ENCODE measurements around the gene MINK1. TPM values are rescaled to one million over a fixed set of nuclear protein-coding genes. Genes with fewer than 3 reads are reported as not detected.
"Not testable (repeated sequence)": the region's sequence is repeated elsewhere in the genome, so short reads cannot be mapped to it uniquely, and the experiment has no call there.

MINK1 gene
- total RNA-seq, 2 donors from 2014 or later: 72.4 to 98.2 TPM

- not testable (repeated sequence) for ATAC-seq; DNase-seq (ENCODE audit: low spot score)
Observed at GRCh38 chr17:4914551-4914950, 81.4 kb downstream of the MINK1 start.

GRCh38 chr17:4919511-4920047, 86.4 kb downstream of the MINK1 start:
- Mint-ChIP-seq H3K36me3 (no peaks in the 10 kb centered on the region), H3K9me3 (no peaks in the 10 kb centered on the region), H3K4me3 (no peak overlapping the region), H3K27ac (no peak overlapping the region), H3K27me3 (no peaks in the 10 kb centered on the region), H3K4me1 (ENCODE audit: low read depth in 2 of 2) (peaks cover 0 to 8% of the 10 kb centered on the region in 2 donors)
- DNase-seq (ENCODE audit: low spot score) (no peak), ATAC-seq (no peak)

More at GRCh38 chr17:4914551-4914950, 81.4 kb downstream of the MINK1 start:
- H3K27ac Mint-ChIP-seq; H3K9me3 Mint-ChIP-seq; H3K4me1 Mint-ChIP-seq (ENCODE audit: low read depth in 2 of 2); H3K4me3 Mint-ChIP-seq; H3K36me3 Mint-ChIP-seq; H3K27me3 Mint-ChIP-seq: not testable (repeated sequence)

GRCh38 chr17:4920351-4921048, 87.4 kb downstream of the MINK1 start:
- peak; percentile 68 to 91 for ATAC-seq
- no peaks in the 10 kb centered on the region for H3K36me3 Mint-ChIP-seq

GRCh38 chr17:4921320-4921719, 88.2 kb downstream of the MINK1 start:
- Mint-ChIP-seq H3K27ac (no peak overlapping the region), H3K9me3 (no peaks in the 10 kb centered on the region), H3K36me3 (no peaks in the 10 kb centered on the region), H3K4me3 (no peak overlapping the region), H3K27me3 (no peaks in the 10 kb centered on the region), H3K4me1 (ENCODE audit: low read depth in 2 of 2) (peaks cover 0 to 8% of the 10 kb centered on the region in 2 donors)
- DNase-seq (ENCODE audit: low spot score): no peak
- ATAC-seq: no peak

More at GRCh38 chr17:4920351-4921048, 87.4 kb downstream of the MINK1 start:
- Mint-ChIP-seq H3K4me1 (ENCODE audit: low read depth in 2 of 2) (peaks cover 0 to 8% of the 10 kb centered on the region in 2 donors), H3K4me3 (no peak overlapping the region), H3K27me3 (no peaks in the 10 kb centered on the region), H3K27ac (peak overlapping the region in 1 of 2 donors; percentile 45), H3K9me3 (no peaks in the 10 kb centered on the region)
- no peak for DNase-seq (ENCODE audit: low spot score)

- not testable (repeated sequence) for ATAC-seq; DNase-seq (ENCODE audit: low spot score); H3K36me3 Mint-ChIP-seq; H3K27me3 Mint-ChIP-seq; H3K4me3 Mint-ChIP-seq; H3K9me3 Mint-ChIP-seq; H3K27ac Mint-ChIP-seq; H3K4me1 Mint-ChIP-seq (ENCODE audit: low read depth in 2 of 2)
Observed at GRCh38 chr17:4926577-4927335, 93.6 kb downstream of the MINK1 start.

- no peaks in the 10 kb centered on the region for H3K36me3 Mint-ChIP-seq
- H3K9me3 Mint-ChIP-seq: no peaks in the 10 kb centered on the region
- H3K4me3 Mint-ChIP-seq: no peak overlapping the region
- ATAC-seq (no peak), DNase-seq (ENCODE audit: low spot score) (no peak)
- H3K27ac Mint-ChIP-seq: no peak overlapping the region
- peaks cover 8 to 27% of the 10 kb centered on the region in 2 donors for H3K4me1 Mint-ChIP-seq (ENCODE audit: low read depth in 2 of 2)
- peaks cover 0 to under 1% of the 10 kb centered on the region in 2 donors for H3K27me3 Mint-ChIP-seq
Observed at GRCh38 chr17:4928881-4929280, 95.7 kb downstream of the MINK1 start.

GRCh38 chr17:4931963-4932362, 98.8 kb downstream of the MINK1 start, which contains the start of gene GP1BA:
TSS of gene GP1BA (plus strand) at chr17:4932277. CDS start at chr17:4932605, 328 bp downstream.
- no peak for ATAC-seq
- Mint-ChIP-seq H3K9me3 (no peaks in the 10 kb centered on the region), H3K27me3 (peaks cover 0 to 2% of the 10 kb centered on the region in 2 donors), H3K4me1 (ENCODE audit: low read depth in 2 of 2) (peaks cover 25 to 44% of the 10 kb centered on the region in 2 donors), H3K27ac (peak within 1 kb of the TSS in 1 of 2 donors; percentile 1), H3K4me3 (no peak within 1 kb of the TSS), H3K36me3 (no peaks in the 10 kb centered on the region)
- DNase-seq (ENCODE audit: low spot score): no peak

- H3K9me3 Mint-ChIP-seq: no peaks in the 10 kb centered on the region
- no peak overlapping the region for H3K27ac Mint-ChIP-seq
- H3K36me3 Mint-ChIP-seq: no peaks in the 10 kb centered on the region
- no peak for DNase-seq (ENCODE audit: low spot score)
- peaks cover 25 to 47% of the 10 kb centered on the region in 2 donors for H3K4me1 Mint-ChIP-seq (ENCODE audit: low read depth in 2 of 2)
- peaks cover 0 to 2% of the 10 kb centered on the region in 2 donors for H3K27me3 Mint-ChIP-seq
- ATAC-seq: no peak
- H3K4me3 Mint-ChIP-seq: no peak overlapping the region
Observed at GRCh38 chr17:4932756-4933155, 99.6 kb downstream of the MINK1 start.

GRCh38 chr17:4933646-4934045, 100.5 kb downstream of the MINK1 start:
- no peaks in the 10 kb centered on the region for H3K36me3 Mint-ChIP-seq
- no peaks in the 10 kb centered on the region for H3K9me3 Mint-ChIP-seq
- peaks cover 0 to 2% of the 10 kb centered on the region in 2 donors for H3K27me3 Mint-ChIP-seq
- H3K4me3 Mint-ChIP-seq: peak overlapping the region; percentile 47
- ATAC-seq (no peak), DNase-seq (ENCODE audit: low spot score) (no peak)
- H3K27ac Mint-ChIP-seq: peak overlapping the region; percentile 49 to 88
- peaks cover 31 to 51% of the 10 kb centered on the region in 2 donors for H3K4me1 Mint-ChIP-seq (ENCODE audit: low read depth in 2 of 2)

GRCh38 chr17:4934173-4934979, 101.2 kb downstream of the MINK1 start:
- no peak for DNase-seq (ENCODE audit: low spot score)
- H3K36me3 Mint-ChIP-seq: no peaks in the 10 kb centered on the region
- H3K27ac Mint-ChIP-seq: peak overlapping the region; percentile 49 to 88
- H3K4me1 Mint-ChIP-seq (ENCODE audit: low read depth in 2 of 2): peaks cover 37 to 55% of the 10 kb centered on the region in 2 donors
- H3K27me3 Mint-ChIP-seq: peaks cover 0 to 2% of the 10 kb centered on the region in 2 donors
- no peaks in the 10 kb centered on the region for H3K9me3 Mint-ChIP-seq
- peak; percentile 58 to 60 for ATAC-seq
- peak overlapping the region; percentile 47 for H3K4me3 Mint-ChIP-seq

- ATAC-seq: no peak
- no peak for DNase-seq (ENCODE audit: low spot score)
- H3K27ac Mint-ChIP-seq: peak overlapping the region in 1 of 2 donors; percentile 53
- H3K4me1 Mint-ChIP-seq (ENCODE audit: low read depth in 2 of 2): peaks cover 44 to 55% of the 10 kb centered on the region in 2 donors
- peaks cover 0 to 2% of the 10 kb centered on the region in 2 donors for H3K27me3 Mint-ChIP-seq
- H3K36me3 Mint-ChIP-seq: peaks cover 1% of the 10 kb centered on the region
- no peak overlapping the region for H3K4me3 Mint-ChIP-seq
- no peaks in the 10 kb centered on the region for H3K9me3 Mint-ChIP-seq
Observed at GRCh38 chr17:4935650-4936049, 102.5 kb downstream of the MINK1 start.

- no peaks in the 10 kb centered on the region for H3K9me3 Mint-ChIP-seq
- H3K4me1 Mint-ChIP-seq (ENCODE audit: low read depth in 2 of 2): peaks cover 52 to 57% of the 10 kb centered on the region in 2 donors
- peaks cover 9% of the 10 kb centered on the region for H3K36me3 Mint-ChIP-seq
- ATAC-seq: no peak
- DNase-seq (ENCODE audit: low spot score): no peak
- H3K27me3 Mint-ChIP-seq: peaks cover 0 to 2% of the 10 kb centered on the region in 2 donors
- H3K27ac Mint-ChIP-seq: peak overlapping the region in 1 of 2 donors; percentile 53
- no peak overlapping the region for H3K4me3 Mint-ChIP-seq
Observed at GRCh38 chr17:4936436-4936835, 103.3 kb downstream of the MINK1 start.

GRCh38 chr17:4937553-4937952, 104.4 kb downstream of the MINK1 start:
- DNase-seq (ENCODE audit: low spot score) (no peak), ATAC-seq (no peak)
- H3K4me1 Mint-ChIP-seq (ENCODE audit: low read depth in 2 of 2): peaks cover 60 to 63% of the 10 kb centered on the region in 2 donors
- peaks cover 16% of the 10 kb centered on the region for H3K36me3 Mint-ChIP-seq
- H3K27ac Mint-ChIP-seq: no peak overlapping the region
- H3K9me3 Mint-ChIP-seq: no peaks in the 10 kb centered on the region
- peak overlapping the region; percentile 13 for H3K4me3 Mint-ChIP-seq
- peaks cover 0 to 2% of the 10 kb centered on the region in 2 donors for H3K27me3 Mint-ChIP-seq

All from natural killer cell treated with Interleukin-12 subunit alpha and Interleukin-12 subunit beta and Interleukin-15 and Interleukin-18, amount 100 ng/mL, for 72 hours (primary cell).